NCI-H524 (cell line): ENCODE data around the gene SYT11.
"Not testable (repeated sequence)": the region's sequence is repeated elsewhere in the genome, so short reads cannot be mapped to it uniquely, and the experiment has no call there.

Experiments
- DNase-seq, 2 experiments: peaks; one replicate each; lab custom pipeline; 2025; lab: John Stamatoyannopoulos, UW

Gene SYT11

GRCh38 chr1:155899683-155900082 is 40.3 kb downstream of the SYT11 start:
- no peak for DNase-seq

- no peak for DNase-seq
These were observed 40.8 kb downstream of the SYT11 start for GRCh38 chr1:155900161-155900560.

GRCh38 chr1:155904261-155904660 is 44.9 kb downstream of the SYT11 start:
- DNase-seq, result no peak

- DNase-seq, result no peak
These were observed 50.5 kb downstream of the SYT11 start for GRCh38 chr1:155909894-155910293.

GRCh38 chr1:155910621-155911121 is 51.3 kb downstream of the SYT11 start:
- peak in 1 of 2 experiments; percentile 41 for DNase-seq

GRCh38 chr1:155911156-155912055 is 52.0 kb downstream of the SYT11 start, which contains the start of gene RIT1:
RIT1 (minus strand) TSS chr1:155911349; CDS start chr1:155910761, 588 bp downstream.
- DNase-seq, result peak; percentile 44 to 74

GRCh38 chr1:155912056-155912536 is 52.7 kb downstream of the SYT11 start:
- no peak for DNase-seq

GRCh38 chr1:155913969-155914757 is 54.8 kb downstream of the SYT11 start:
- no peak for DNase-seq

GRCh38 chr1:155918660-155919059 is 59.3 kb downstream of the SYT11 start:
- no peak for DNase-seq

- DNase-seq, result no peak
These were observed 60.4 kb downstream of the SYT11 start for GRCh38 chr1:155919801-155920200.

GRCh38 chr1:155920717-155921116 is 61.4 kb downstream of the SYT11 start:
- no peak for DNase-seq

- DNase-seq, result no peak
These were observed 66.1 kb downstream of the SYT11 start for GRCh38 chr1:155925506-155925905.

- no peak for DNase-seq
These were observed 69.7 kb downstream of the SYT11 start for GRCh38 chr1:155929057-155929456.

GRCh38 chr1:155930725-155931124 is 71.4 kb downstream of the SYT11 start:
- not testable (repeated sequence) for DNase-seq

GRCh38 chr1:155931332-155932038 is 72.1 kb downstream of the SYT11 start:
- no peak for DNase-seq

GRCh38 chr1:155932081-155932480 is 72.7 kb downstream of the SYT11 start:
- no peak for DNase-seq

GRCh38 chr1:155932487-155932886 is 73.1 kb downstream of the SYT11 start:
- DNase-seq, result no peak

- DNase-seq, result peak in 1 of 2 experiments; percentile 19
These were observed 74.3 kb downstream of the SYT11 start for GRCh38 chr1:155933591-155934096.

- DNase-seq, result peak; percentile 95 to 99
These were observed 74.9 kb downstream of the SYT11 start, which contains the start of gene KHDC4 for GRCh38 chr1:155934097-155934935. KHDC4 (minus strand) TSS chr1:155934413; CDS start chr1:155934373, 40 bp downstream.
